ENCODE measurements around the gene ZNF598. TPM values are rescaled to one million over a fixed set of nuclear protein-coding genes. Genes with fewer than 3 reads are reported as not detected.

Gene ZNF598
- total RNA-seq, 1 donor from 2014 or later, result 31.1 TPM

GRCh38 chr16:1949507-1949906 is 60.1 kb downstream of the ZNF598 start:
- no peaks in the 10 kb centered on the region for H3K9me3 ChIP-seq
- TF ChIP-seq CTCF (IDR thresholded peaks at IDR 0.05), result no peak
- no peaks in the 10 kb centered on the region for H3K27me3 ChIP-seq
- no peak overlapping the region for H3K27ac ChIP-seq
- H3K4me3 ChIP-seq, result no peak overlapping the region
- no peaks in the 10 kb centered on the region for H3K36me3 ChIP-seq
- H3K4me1 ChIP-seq, result no peaks in the 10 kb centered on the region
- intact Hi-C loops (cut with DNase I), result no loop called here
- no peak for DNase-seq (ENCODE audit: low spot score in 2 of 2)

Other genes with a start within 250 kb of the ZNF598 start
- 326 TPM for gene NME3, start 238.3 kb downstream of the ZNF598 start, total RNA-seq
- 25.3 TPM for gene EME2, start 237.0 kb downstream of the ZNF598 start, total RNA-seq
- 170 TPM for gene MRPS34, start 236.7 kb downstream of the ZNF598 start, total RNA-seq
- gene SPSB3, start 227.2 kb downstream of the ZNF598 start, total RNA-seq, result 159 TPM
- 182 TPM for gene NUBP2, start 226.9 kb downstream of the ZNF598 start, total RNA-seq
- not detected for gene IGFALS, start 216.1 kb downstream of the ZNF598 start, total RNA-seq
- gene HAGH, start 183.0 kb downstream of the ZNF598 start, total RNA-seq, result 177 TPM
- gene FAHD1, start 182.6 kb downstream of the ZNF598 start, total RNA-seq, result 233 TPM
- gene MEIOB, start 137.7 kb downstream of the ZNF598 start, total RNA-seq, result not detected
- gene HS3ST6, start 91.4 kb downstream of the ZNF598 start, total RNA-seq, result not detected
- gene MSRB1, start 66.6 kb downstream of the ZNF598 start, total RNA-seq, result 32.9 TPM
- gene RPL3L, start 55.1 kb downstream of the ZNF598 start, total RNA-seq, result not detected
- gene NDUFB10, start 50.3 kb downstream of the ZNF598 start, total RNA-seq, result 68.2 TPM
- 2,866 TPM for gene RPS2, start 45.0 kb downstream of the ZNF598 start, total RNA-seq
- not detected for gene RNF151, start 43.0 kb downstream of the ZNF598 start, total RNA-seq
- 55.7 TPM for gene TBL3, start 37.8 kb downstream of the ZNF598 start, total RNA-seq
- not detected for gene NOXO1, start 28.4 kb downstream of the ZNF598 start, total RNA-seq
- gene GFER, start 25.6 kb downstream of the ZNF598 start, total RNA-seq, result 2.7 TPM
- 0.32 TPM for gene SYNGR3, start 19.9 kb downstream of the ZNF598 start, total RNA-seq
- gene NPW, start 10.0 kb upstream of the ZNF598 start, total RNA-seq, result not detected
- gene NHERF2, start 17.1 kb upstream of the ZNF598 start, total RNA-seq, result 123 TPM
- 59.5 TPM for gene NTHL1, start 38.0 kb upstream of the ZNF598 start, total RNA-seq
- 258 TPM for gene TSC2, start 38.2 kb upstream of the ZNF598 start, total RNA-seq
- gene PKD1, start 126.1 kb upstream of the ZNF598 start, total RNA-seq, result 551 TPM
- not detected for gene RAB26, start 138.8 kb upstream of the ZNF598 start, total RNA-seq
- gene TRAF7, start 146.0 kb upstream of the ZNF598 start, total RNA-seq, result 39.6 TPM
- not detected for gene CASKIN1, start 186.8 kb upstream of the ZNF598 start, total RNA-seq
- 23.7 TPM for gene MLST8, start 195.6 kb upstream of the ZNF598 start, total RNA-seq
- 1.4 TPM for gene BRICD5, start 201.0 kb upstream of the ZNF598 start, total RNA-seq
- gene PGP, start 205.0 kb upstream of the ZNF598 start, total RNA-seq, result 21.5 TPM
- gene E4F1, start 213.8 kb upstream of the ZNF598 start, total RNA-seq, result 39.7 TPM
- gene DNASE1L2, start 226.6 kb upstream of the ZNF598 start, total RNA-seq, result not detected
- 10.9 TPM for gene ECI1, start 241.8 kb upstream of the ZNF598 start, total RNA-seq

Measured in ascending aorta (tissue), 2 donors.